ENCODE results near the gene SRRM3.

Gene SRRM3

DNA sequence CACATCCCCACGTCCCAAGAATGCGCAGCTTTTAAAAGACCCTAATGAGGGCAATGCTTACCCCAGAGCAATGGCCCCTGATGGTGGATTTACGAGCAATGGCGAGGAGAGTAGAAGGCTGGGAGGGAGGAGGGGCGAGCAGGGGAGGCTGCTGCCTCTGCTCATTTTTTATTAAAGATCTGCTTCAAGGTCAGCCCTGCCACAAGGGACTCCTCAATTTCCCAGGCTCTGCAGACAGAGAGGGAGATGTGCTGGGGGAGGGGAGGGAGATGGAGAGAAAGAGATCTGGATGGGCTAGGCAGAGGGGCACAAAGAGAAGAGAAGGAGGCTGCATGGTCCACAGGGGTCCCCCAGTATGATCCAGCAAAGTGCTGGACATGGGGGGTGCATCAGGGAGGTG, 7.8 kb upstream of the SRRM3 start:
- no peak for DNase-seq (ENCODE audit: extremely low read depth, low read depth)
- TF ChIP-seq, protein P1, sequence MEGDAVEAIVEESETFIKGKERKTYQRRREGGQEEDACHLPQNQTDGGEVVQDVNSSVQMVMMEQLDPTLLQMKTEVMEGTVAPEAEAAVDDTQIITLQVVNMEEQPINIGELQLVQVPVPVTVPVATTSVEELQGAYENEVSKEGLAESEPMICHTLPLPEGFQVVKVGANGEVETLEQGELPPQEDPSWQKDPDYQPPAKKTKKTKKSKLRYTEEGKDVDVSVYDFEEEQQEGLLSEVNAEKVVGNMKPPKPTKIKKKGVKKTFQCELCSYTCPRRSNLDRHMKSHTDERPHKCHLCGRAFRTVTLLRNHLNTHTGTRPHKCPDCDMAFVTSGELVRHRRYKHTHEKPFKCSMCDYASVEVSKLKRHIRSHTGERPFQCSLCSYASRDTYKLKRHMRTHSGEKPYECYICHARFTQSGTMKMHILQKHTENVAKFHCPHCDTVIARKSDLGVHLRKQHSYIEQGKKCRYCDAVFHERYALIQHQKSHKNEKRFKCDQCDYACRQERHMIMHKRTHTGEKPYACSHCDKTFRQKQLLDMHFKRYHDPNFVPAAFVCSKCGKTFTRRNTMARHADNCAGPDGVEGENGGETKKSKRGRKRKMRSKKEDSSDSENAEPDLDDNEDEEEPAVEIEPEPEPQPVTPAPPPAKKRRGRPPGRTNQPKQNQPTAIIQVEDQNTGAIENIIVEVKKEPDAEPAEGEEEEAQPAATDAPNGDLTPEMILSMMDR (IDR thresholded peaks at IDR 0.05; ENCODE audit: low read depth, low read length, missing control alignments) = no peak
- H3K4me3 ChIP-seq (replicated peaks; ENCODE audit: low read depth, low read length) = no peak overlapping the region

- TF ChIP-seq, protein P1 (IDR thresholded peaks at IDR 0.05; ENCODE audit: low read depth, low read length, missing control alignments) = no peak
- DNase-seq (ENCODE audit: extremely low read depth, low read depth) = no peak
- no peak overlapping the region for H3K4me3 ChIP-seq (replicated peaks; ENCODE audit: low read depth, low read length)
Measured at GRCh38 chr7:76196786-76197185, 4.9 kb upstream of the SRRM3 start.

GRCh38 chr7:76198202-76198601, 3.5 kb upstream of the SRRM3 start:
- H3K4me3 ChIP-seq (replicated peaks; ENCODE audit: low read depth, low read length) = no peak overlapping the region
- no peak for DNase-seq (ENCODE audit: extremely low read depth, low read depth)
- TF ChIP-seq, protein P1 (IDR thresholded peaks at IDR 0.05; ENCODE audit: low read depth, low read length, missing control alignments) = no peak

- no peak for DNase-seq (ENCODE audit: extremely low read depth, low read depth)
- TF ChIP-seq, protein P1 (IDR thresholded peaks at IDR 0.05; ENCODE audit: low read depth, low read length, missing control alignments) = no peak
- H3K4me3 ChIP-seq (replicated peaks; ENCODE audit: low read depth, low read length) = no peak overlapping the region
Measured at GRCh38 chr7:76202666-76203030, 952 bp downstream of the SRRM3 start.

GRCh38 chr7:76204147-76204546, 2.5 kb downstream of the SRRM3 start:
- H3K4me3 ChIP-seq (replicated peaks; ENCODE audit: low read depth, low read length) = no peak overlapping the region
- no peak for DNase-seq (ENCODE audit: extremely low read depth, low read depth)
- TF ChIP-seq, protein P1 (IDR thresholded peaks at IDR 0.05; ENCODE audit: low read depth, low read length, missing control alignments) = no peak

DNA sequence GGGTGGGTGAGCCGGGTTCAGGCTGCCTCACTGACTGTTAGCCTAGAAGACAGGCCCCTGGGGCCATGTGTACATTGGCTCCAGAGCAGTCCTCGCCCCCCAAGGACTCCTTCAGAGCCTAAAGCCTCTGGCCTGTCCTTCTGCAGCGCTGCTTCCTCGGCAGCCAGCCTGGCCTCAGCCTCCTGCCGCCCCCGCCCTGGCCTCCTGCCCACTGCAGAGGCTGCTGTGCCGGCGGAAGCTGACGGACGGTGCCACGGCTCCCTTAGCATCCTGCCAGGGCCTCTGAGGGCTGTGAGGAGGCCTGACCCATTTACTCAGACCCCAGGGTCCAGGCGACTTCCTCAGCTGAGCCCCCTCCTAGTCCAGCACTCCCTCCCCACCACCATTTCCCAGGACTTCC, 4.9 kb downstream of the SRRM3 start:
- no peak overlapping the region for H3K4me3 ChIP-seq (replicated peaks; ENCODE audit: low read depth, low read length)
- TF ChIP-seq, protein P1 (IDR thresholded peaks at IDR 0.05; ENCODE audit: low read depth, low read length, missing control alignments) = no peak
- DNase-seq (ENCODE audit: extremely low read depth, low read depth) = no peak

- DNase-seq (ENCODE audit: extremely low read depth, low read depth) = no peak
- TF ChIP-seq, protein P1 (IDR thresholded peaks at IDR 0.05; ENCODE audit: low read depth, low read length, missing control alignments) = no peak
- no peak overlapping the region for H3K4me3 ChIP-seq (replicated peaks; ENCODE audit: low read depth, low read length)
Measured at GRCh38 chr7:76209310-76209709, 7.6 kb downstream of the SRRM3 start.
